DOHH2 (cell line): ENCODE data around the gene LIF.

Experiments used
- H3F3A ChIP-seq: fragments of 200-600 bp; sonication (generic), shearing (Covaris generic); 2 replicates; pipeline ENCODE4 v1.6.0; 2016; ENCODE audit warnings: antibody characterized with exemption, mild to moderate bottlenecking; ENCODE audit not compliant: control insufficient read depth, insufficient read depth
- H3K27ac ChIP-seq: fragments of 200-600 bp; sonication (generic); 2 replicates; pipeline ENCODE4 v1.5.1; 2014; ENCODE audit warnings: low read depth, mild to moderate bottlenecking, low read length, moderate library complexity
- H3K27me3 ChIP-seq: fragments of 200-600 bp; sonication (generic); 2 replicates; pipeline ENCODE4 v1.6.1; 2014; ENCODE audit warnings: mild to moderate bottlenecking, low read length, mixed read lengths; ENCODE audit not compliant: control insufficient read depth
- H3K36me3 ChIP-seq: fragments of 200-600 bp; sonication (generic); 2 replicates; pipeline ENCODE4 v1.6.1; 2014; ENCODE audit warnings: mild to moderate bottlenecking, low read length, moderate library complexity, mixed read lengths; ENCODE audit not compliant: control insufficient read depth
- H3K4me1 ChIP-seq: fragments of 200-600 bp; sonication (generic); 2 replicates; pipeline ENCODE4 v1.6.1; 2014; ENCODE audit warnings: mild to moderate bottlenecking, low read length, mixed read lengths; ENCODE audit not compliant: control insufficient read depth
- H3K4me2 ChIP-seq: fragments of 200-600 bp; sonication (generic); 2 replicates; pipeline ENCODE4 v1.6.0; 2014; ENCODE audit warnings: mild to moderate bottlenecking, low read length, moderate library complexity
- H3K4me3 ChIP-seq: fragments of 200-600 bp; sonication (generic); 2 replicates; pipeline ENCODE4 v1.5.1; 2014; ENCODE audit warnings: mild to moderate bottlenecking, low read length, mixed read lengths
- H3K79me2 ChIP-seq: fragments of 200-600 bp; sonication (generic); 2 replicates; pipeline ENCODE4 v1.6.1; 2014; ENCODE audit warnings: mild to moderate bottlenecking, low read length, mixed read lengths; ENCODE audit not compliant: control insufficient read depth
- H3K9me2 ChIP-seq: fragments of 200-600 bp; sonication (generic); replicated peaks from 2 replicates; pipeline ENCODE4 v1.6.1; 2014; ENCODE audit warnings: mild to moderate bottlenecking, low read length, mixed read lengths; ENCODE audit not compliant: control insufficient read depth
- H3K9me3 ChIP-seq: fragments of 200-600 bp; sonication (generic); 2 replicates; pipeline ENCODE4 v1.6.1; 2014; ENCODE audit warnings: antibody characterized with exemption, low read length, mixed read lengths; ENCODE audit not compliant: control insufficient read depth, insufficient read depth
- H4K20me1 ChIP-seq: fragments of 200-600 bp; sonication (generic); 2 replicates; pipeline ENCODE4 v1.6.0; 2014; ENCODE audit warnings: low read depth, mild to moderate bottlenecking, antibody characterized with exemption, low read length, moderate library complexity; ENCODE audit not compliant: control insufficient read depth, insufficient read depth
- CTCF ChIP-seq: fragments of 200-600 bp; sonication (generic); IDR thresholded peaks from one replicate; pipeline ENCODE4 v1.5.1; 2014; ENCODE audit warnings: antibody characterized with exemption, mild to moderate bottlenecking, low read depth, low read length; ENCODE audit not compliant: poor library complexity, severe bottlenecking
- EZH2phosphoT487 ChIP-seq: fragments of 200-600 bp; sonication (generic); IDR thresholded peaks from 2 replicates; pipeline ENCODE4 v1.6.1; 2017; ENCODE audit warnings: borderline replicate concordance, mild to moderate bottlenecking, antibody characterized with exemption, low read length, moderate library complexity, mixed read lengths

LIF gene

GRCh38 chr22:30230787-30231461 lies 15.6 kb downstream of the LIF start:
- no peak overlapping the region for H3K4me2 ChIP-seq
- no peaks in the 10 kb centered on the region for H3K9me3 ChIP-seq
- no peaks in the 10 kb centered on the region for H3K79me2 ChIP-seq
- H3K9me2 ChIP-seq = no peaks in the 10 kb centered on the region
- no peaks in the 10 kb centered on the region for H3K4me1 ChIP-seq
- no peak overlapping the region for H3K4me3 ChIP-seq
- no peaks in the 10 kb centered on the region for H3K36me3 ChIP-seq
- H3F3A ChIP-seq = no peaks in the 10 kb centered on the region
- TF ChIP-seq EZH2phosphoT487 (no peak), CTCF (no peak)
- no peaks in the 10 kb centered on the region; the same call in 1 of the 2 replicates for H3K27me3 ChIP-seq
- no peaks in the 10 kb centered on the region for H4K20me1 ChIP-seq
- H3K27ac ChIP-seq = no peak overlapping the region

- Histone ChIP-seq H3K27me3 (no peaks in the 10 kb centered on the region; the same call in 1 of the 2 replicates), H3K4me1 (no peaks in the 10 kb centered on the region), H3K9me2 (no peaks in the 10 kb centered on the region)
These were observed 16.2 kb downstream of the LIF start for GRCh38 chr22:30230330-30230729.

GRCh38 chr22:30228509-30229359 lies 17.8 kb downstream of the LIF start:
- Histone ChIP-seq H3K79me2 (no peaks in the 10 kb centered on the region), H3K4me2 (no peak overlapping the region), H3K9me2 (no peaks in the 10 kb centered on the region), H3K27me3 (peaks cover 3% of the 10 kb centered on the region; the same call in 1 of the 2 replicates), H4K20me1 (no peaks in the 10 kb centered on the region), H3K9me3 (no peaks in the 10 kb centered on the region), H3K4me1 (no peaks in the 10 kb centered on the region), H3K4me3 (no peak overlapping the region), H3K36me3 (no peaks in the 10 kb centered on the region), H3F3A (no peaks in the 10 kb centered on the region), H3K27ac (no peak overlapping the region)
- no peak for TF ChIP-seq EZH2phosphoT487
- no peak for TF ChIP-seq CTCF

More at GRCh38 chr22:30230330-30230729, 16.2 kb downstream of the LIF start:
- H4K20me1 ChIP-seq = no peaks in the 10 kb centered on the region
- no peaks in the 10 kb centered on the region for H3F3A ChIP-seq
- no peaks in the 10 kb centered on the region for H3K79me2 ChIP-seq
- no peak overlapping the region for H3K27ac ChIP-seq
- no peak for TF ChIP-seq EZH2phosphoT487
- no peak for TF ChIP-seq CTCF
- H3K4me3 ChIP-seq = no peak overlapping the region
- H3K4me2 ChIP-seq = no peak overlapping the region
- H3K9me3 ChIP-seq = no peaks in the 10 kb centered on the region
- no peaks in the 10 kb centered on the region for H3K36me3 ChIP-seq
